ENCODE data around the gene MPIG6B. TPM values are rescaled to one million over a fixed set of nuclear protein-coding genes. Genes with fewer than 3 reads are reported as not detected.

Gene MPIG6B
- total and polyA plus RNA-seq, 2 donors (not counting 1 experiment from before 2014, with no cell fraction given), result not detected

DNA sequence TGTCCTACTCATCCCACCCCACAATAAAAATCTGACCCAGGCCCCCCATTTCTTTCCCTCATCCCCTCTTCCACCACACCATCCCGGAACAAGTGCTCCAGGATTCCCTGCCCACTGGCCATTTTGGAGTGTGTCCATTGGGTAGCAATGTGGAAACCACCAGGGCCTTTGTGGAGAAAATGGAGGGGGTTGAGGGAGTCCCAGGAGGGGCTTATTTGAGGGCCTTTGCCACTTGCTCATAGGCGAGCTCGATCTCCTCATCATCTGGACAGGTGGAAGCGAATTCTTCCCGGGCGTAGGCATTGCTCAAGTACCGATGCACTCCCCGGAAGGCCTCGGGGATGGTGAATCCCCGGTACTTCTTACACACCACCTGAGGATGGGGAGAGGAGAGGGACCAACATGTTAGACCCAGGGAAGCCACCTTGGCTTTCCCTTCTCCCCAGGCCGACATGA, 7.5 kb downstream of the MPIG6B start:
- TF ChIP-seq, protein P1, sequence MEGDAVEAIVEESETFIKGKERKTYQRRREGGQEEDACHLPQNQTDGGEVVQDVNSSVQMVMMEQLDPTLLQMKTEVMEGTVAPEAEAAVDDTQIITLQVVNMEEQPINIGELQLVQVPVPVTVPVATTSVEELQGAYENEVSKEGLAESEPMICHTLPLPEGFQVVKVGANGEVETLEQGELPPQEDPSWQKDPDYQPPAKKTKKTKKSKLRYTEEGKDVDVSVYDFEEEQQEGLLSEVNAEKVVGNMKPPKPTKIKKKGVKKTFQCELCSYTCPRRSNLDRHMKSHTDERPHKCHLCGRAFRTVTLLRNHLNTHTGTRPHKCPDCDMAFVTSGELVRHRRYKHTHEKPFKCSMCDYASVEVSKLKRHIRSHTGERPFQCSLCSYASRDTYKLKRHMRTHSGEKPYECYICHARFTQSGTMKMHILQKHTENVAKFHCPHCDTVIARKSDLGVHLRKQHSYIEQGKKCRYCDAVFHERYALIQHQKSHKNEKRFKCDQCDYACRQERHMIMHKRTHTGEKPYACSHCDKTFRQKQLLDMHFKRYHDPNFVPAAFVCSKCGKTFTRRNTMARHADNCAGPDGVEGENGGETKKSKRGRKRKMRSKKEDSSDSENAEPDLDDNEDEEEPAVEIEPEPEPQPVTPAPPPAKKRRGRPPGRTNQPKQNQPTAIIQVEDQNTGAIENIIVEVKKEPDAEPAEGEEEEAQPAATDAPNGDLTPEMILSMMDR (conservative IDR thresholded peaks at IDR 0.05 in 1 of 2, IDR thresholded peaks at IDR 0.05 in 1 of 2; ENCODE audit: low read depth in 1 of 2, low read length in 2 of 2), result no peak
- TF ChIP-seq EZH2 (IDR thresholded peaks at IDR 0.05; ENCODE audit: low read length, missing control alignments), result no peak
- Histone ChIP-seq H3K4me3 (replicated peaks in 1 of 4; ENCODE audit: control extremely low read depth in 1 of 4, insufficient read depth in 1 of 4, low read depth in 3 of 4, low read length in 4 of 4) (peak overlapping the region in 3 of 4 experiments; percentile 19 to 96 (median 68)), H3K36me3 (ENCODE audit: control insufficient read depth, insufficient read depth, low read length) (peaks cover 34% of the 10 kb centered on the region), H3K9ac (ENCODE audit: insufficient read depth, low read length) (no peak overlapping the region), H3K4me2 (ENCODE audit: extremely low read depth, insufficient read depth, low read length) (peak overlapping the region; percentile 99), H3K9me3 (ENCODE audit: control insufficient read depth, insufficient read depth, low read depth, low read length) (no peaks in the 10 kb centered on the region), H3K27me3 (ENCODE audit: control insufficient read depth, insufficient read depth, low read length) (no peaks in the 10 kb centered on the region), H3K27ac (ENCODE audit: insufficient read depth, low read length) (peak overlapping the region; percentile 76), H4K20me1 (ENCODE audit: control insufficient read depth, extremely low read depth, insufficient read depth, low read length) (no peaks in the 10 kb centered on the region), H3K4me1 (ENCODE audit: control insufficient read depth, extremely low read depth, insufficient read depth, low read length) (peaks cover 19% of the 10 kb centered on the region), H2AFZ (ENCODE audit: low read length) (no peak overlapping the region), H3K79me2 (ENCODE audit: control insufficient read depth, insufficient read depth, low read length) (peaks cover 38% of the 10 kb centered on the region)
- DNase-seq (ENCODE audit: low read depth in 2 of 2), result no peak

DNA sequence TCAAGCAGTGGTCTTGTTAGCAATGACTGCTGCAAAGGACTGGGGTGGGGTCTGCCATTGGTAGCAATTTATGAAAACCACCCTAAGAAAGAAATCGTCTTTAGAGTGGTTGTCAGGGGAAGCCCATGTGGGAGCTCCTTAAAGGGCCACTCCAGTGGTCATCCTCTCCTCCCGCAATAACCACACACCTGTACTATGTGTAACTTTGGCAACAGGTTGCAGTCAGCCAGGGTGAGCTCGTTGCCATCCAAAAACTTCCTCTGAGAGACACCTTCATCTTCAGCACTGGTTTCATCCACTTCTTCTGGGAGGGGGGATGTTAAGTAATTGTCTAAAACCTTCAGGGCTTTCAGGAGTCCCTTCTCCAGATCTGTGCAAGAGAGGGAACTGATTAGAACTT, 8.9 kb downstream of the MPIG6B start:
- DNase-seq (ENCODE audit: low read depth in 2 of 2), result no peak
- Histone ChIP-seq H3K4me1 (ENCODE audit: control insufficient read depth, extremely low read depth, insufficient read depth, low read length) (peaks cover 23% of the 10 kb centered on the region), H3K36me3 (ENCODE audit: control insufficient read depth, insufficient read depth, low read length) (peaks cover 30% of the 10 kb centered on the region), H3K9me3 (ENCODE audit: control insufficient read depth, insufficient read depth, low read depth, low read length) (no peaks in the 10 kb centered on the region), H3K4me2 (ENCODE audit: extremely low read depth, insufficient read depth, low read length) (no peak overlapping the region), H2AFZ (ENCODE audit: low read length) (no peak overlapping the region), H3K4me3 (replicated peaks in 1 of 4; ENCODE audit: control extremely low read depth in 1 of 4, insufficient read depth in 1 of 4, low read depth in 3 of 4, low read length in 4 of 4) (no peak overlapping the region), H3K27ac (ENCODE audit: insufficient read depth, low read length) (no peak overlapping the region), H3K9ac (ENCODE audit: insufficient read depth, low read length) (no peak overlapping the region), H4K20me1 (ENCODE audit: control insufficient read depth, extremely low read depth, insufficient read depth, low read length) (no peaks in the 10 kb centered on the region), H3K79me2 (ENCODE audit: control insufficient read depth, insufficient read depth, low read length) (peaks cover 51% of the 10 kb centered on the region), H3K27me3 (ENCODE audit: control insufficient read depth, insufficient read depth, low read length) (no peaks in the 10 kb centered on the region)
- no peak for TF ChIP-seq EZH2 (IDR thresholded peaks at IDR 0.05; ENCODE audit: low read length, missing control alignments)
- TF ChIP-seq, protein P1 (conservative IDR thresholded peaks at IDR 0.05 in 1 of 2, IDR thresholded peaks at IDR 0.05 in 1 of 2; ENCODE audit: low read depth in 1 of 2, low read length in 2 of 2), result no peak

DNA sequence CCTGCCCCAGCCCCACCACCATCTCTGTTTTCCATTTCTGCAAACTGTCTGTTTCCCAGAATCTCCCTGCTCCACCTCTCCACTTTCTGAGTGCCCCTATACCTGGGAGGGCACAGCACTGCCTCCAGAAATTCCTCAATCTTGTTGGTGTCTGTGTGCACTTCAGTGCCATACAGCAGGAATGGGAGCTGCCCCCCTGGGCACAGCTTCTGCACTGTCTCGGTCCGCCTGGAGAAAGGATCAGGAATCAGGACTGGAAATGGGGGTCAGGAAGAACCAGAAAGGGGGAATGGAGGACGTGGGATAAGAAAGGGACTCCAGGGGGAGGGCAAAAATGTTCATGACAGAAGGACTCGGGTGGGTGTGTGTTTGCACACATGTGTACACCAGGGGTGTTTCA, 10.6 kb downstream of the MPIG6B start:
- Histone ChIP-seq H2AFZ (ENCODE audit: low read length) (no peak overlapping the region), H3K27ac (ENCODE audit: insufficient read depth, low read length) (peak overlapping the region; percentile 88), H4K20me1 (ENCODE audit: control insufficient read depth, extremely low read depth, insufficient read depth, low read length) (no peaks in the 10 kb centered on the region), H3K4me1 (ENCODE audit: control insufficient read depth, extremely low read depth, insufficient read depth, low read length) (peaks cover 33% of the 10 kb centered on the region), H3K27me3 (ENCODE audit: control insufficient read depth, insufficient read depth, low read length) (no peaks in the 10 kb centered on the region), H3K79me2 (ENCODE audit: control insufficient read depth, insufficient read depth, low read length) (peaks cover 50% of the 10 kb centered on the region), H3K9ac (ENCODE audit: insufficient read depth, low read length) (no peak overlapping the region), H3K4me2 (ENCODE audit: extremely low read depth, insufficient read depth, low read length) (peak overlapping the region; percentile 97), H3K9me3 (ENCODE audit: control insufficient read depth, insufficient read depth, low read depth, low read length) (no peaks in the 10 kb centered on the region), H3K36me3 (ENCODE audit: control insufficient read depth, insufficient read depth, low read length) (peaks cover 24% of the 10 kb centered on the region), H3K4me3 (replicated peaks in 1 of 4; ENCODE audit: control extremely low read depth in 1 of 4, insufficient read depth in 1 of 4, low read depth in 3 of 4, low read length in 4 of 4) (peak overlapping the region; percentile 8 to 99 (median 94))
- TF ChIP-seq, protein P1 (conservative IDR thresholded peaks at IDR 0.05 in 1 of 2, IDR thresholded peaks at IDR 0.05 in 1 of 2; ENCODE audit: low read depth in 1 of 2, low read length in 2 of 2), result no peak
- no peak for TF ChIP-seq EZH2 (IDR thresholded peaks at IDR 0.05; ENCODE audit: low read length, missing control alignments)
- DNase-seq (ENCODE audit: low read depth in 2 of 2), result no peak
